ENCODE measurements around the gene TTC21A.

Gene TTC21A

GRCh38 chr3:39082666-39083313, 24.7 kb upstream of the TTC21A start:
- no peak overlapping the region for H2BK15ac ChIP-seq (replicated peaks; ENCODE audit: low read depth)
- peaks cover 1% of the 10 kb centered on the region for H3K36me3 ChIP-seq (ENCODE audit: control insufficient read depth, insufficient read depth, low read length)
- no peak for DNase-seq
- H3K4me1 ChIP-seq (ENCODE audit: control insufficient read depth, low read depth, low read length) = no peaks in the 10 kb centered on the region
- H3K79me2 ChIP-seq (ENCODE audit: control insufficient read depth, insufficient read depth, low read length) = no peaks in the 10 kb centered on the region
- H2BK120ac ChIP-seq (ENCODE audit: low read depth, low read length) = no peak overlapping the region
- H2BK5ac ChIP-seq (ENCODE audit: low read length) = no peak overlapping the region
- no peak overlapping the region for H2AK5ac ChIP-seq (ENCODE audit: low read length)
- no peak overlapping the region for H3K56ac ChIP-seq (ENCODE audit: low read length)
- H3K27me3 ChIP-seq (ENCODE audit: insufficient read depth, low read length, poor library complexity) = no peaks in the 10 kb centered on the region
- no CpG with 5 or more reads among the region's 4 CpGs for WGBS (ENCODE audit: extremely low coverage, insufficient coverage, low lambda C conversion rate)
- H3K4me2 ChIP-seq (ENCODE audit: low read length) = no peak overlapping the region
- no peak overlapping the region for H3K4me3 ChIP-seq (ENCODE audit: low read length)
- no peak overlapping the region for H3K23ac ChIP-seq (ENCODE audit: low read length)
- no peak overlapping the region for H4K8ac ChIP-seq (ENCODE audit: low read depth, low read length)
- no peak overlapping the region for H4K5ac ChIP-seq (ENCODE audit: low read length)
- H3K4ac ChIP-seq (ENCODE audit: low read depth, low read length) = no peak overlapping the region
- H3K9ac ChIP-seq (ENCODE audit: low read length) = no peak overlapping the region
- no peak overlapping the region for H3K18ac ChIP-seq (ENCODE audit: low read length)
- no peaks in the 10 kb centered on the region for H3K79me1 ChIP-seq (ENCODE audit: low read length)
- no peak overlapping the region for H3K27ac ChIP-seq (ENCODE audit: low read depth, low read length)

GRCh38 chr3:39086144-39086543, 21.3 kb upstream of the TTC21A start:
- no peak overlapping the region for H2BK120ac ChIP-seq (ENCODE audit: low read depth, low read length)
- no peak overlapping the region for H3K56ac ChIP-seq (ENCODE audit: low read length)
- no peak overlapping the region for H2BK5ac ChIP-seq (ENCODE audit: low read length)
- H3K27ac ChIP-seq (ENCODE audit: low read depth, low read length) = no peak overlapping the region
- DNase-seq = no peak
- no peak overlapping the region for H3K4me3 ChIP-seq (ENCODE audit: low read length)
- peaks cover 1% of the 10 kb centered on the region for H3K36me3 ChIP-seq (ENCODE audit: control insufficient read depth, insufficient read depth, low read length)
- H3K79me2 ChIP-seq (ENCODE audit: control insufficient read depth, insufficient read depth, low read length) = no peaks in the 10 kb centered on the region
- H3K23ac ChIP-seq (ENCODE audit: low read length) = no peak overlapping the region
- H3K4me2 ChIP-seq (ENCODE audit: low read length) = no peak overlapping the region
- H4K8ac ChIP-seq (ENCODE audit: low read depth, low read length) = no peak overlapping the region
- H4K5ac ChIP-seq (ENCODE audit: low read length) = no peak overlapping the region
- H3K9ac ChIP-seq (ENCODE audit: low read length) = no peak overlapping the region
- H3K79me1 ChIP-seq (ENCODE audit: low read length) = no peaks in the 10 kb centered on the region
- no peak overlapping the region for H3K18ac ChIP-seq (ENCODE audit: low read length)
- no peak overlapping the region for H2BK15ac ChIP-seq (replicated peaks; ENCODE audit: low read depth)
- no peaks in the 10 kb centered on the region for H3K4me1 ChIP-seq (ENCODE audit: control insufficient read depth, low read depth, low read length)
- no peaks in the 10 kb centered on the region for H3K27me3 ChIP-seq (ENCODE audit: insufficient read depth, low read length, poor library complexity)
- H2AK5ac ChIP-seq (ENCODE audit: low read length) = no peak overlapping the region
- WGBS (ENCODE audit: extremely low coverage, insufficient coverage, low lambda C conversion rate) = no CpG with 5 or more reads among the region's 4 CpGs
- H3K4ac ChIP-seq (ENCODE audit: low read depth, low read length) = no peak overlapping the region

GRCh38 chr3:39088456-39088855, 19.0 kb upstream of the TTC21A start:
- Histone ChIP-seq H2BK120ac (ENCODE audit: low read depth, low read length) (no peak overlapping the region), H2BK15ac (replicated peaks; ENCODE audit: low read depth) (no peak overlapping the region), H3K4me2 (ENCODE audit: low read length) (no peak overlapping the region), H3K23ac (ENCODE audit: low read length) (no peak overlapping the region), H3K27ac (ENCODE audit: low read depth, low read length) (no peak overlapping the region), H3K4me3 (ENCODE audit: low read length) (no peak overlapping the region), H3K27me3 (ENCODE audit: insufficient read depth, low read length, poor library complexity) (no peaks in the 10 kb centered on the region), H4K8ac (ENCODE audit: low read depth, low read length) (no peak overlapping the region), H3K79me1 (ENCODE audit: low read length) (no peaks in the 10 kb centered on the region), H2AK5ac (ENCODE audit: low read length) (no peak overlapping the region), H3K79me2 (ENCODE audit: control insufficient read depth, insufficient read depth, low read length) (no peaks in the 10 kb centered on the region), H4K5ac (ENCODE audit: low read length) (no peak overlapping the region), H3K4me1 (ENCODE audit: control insufficient read depth, low read depth, low read length) (no peaks in the 10 kb centered on the region), H3K56ac (ENCODE audit: low read length) (no peak overlapping the region), H3K18ac (ENCODE audit: low read length) (no peak overlapping the region), H2BK5ac (ENCODE audit: low read length) (no peak overlapping the region), H3K9ac (ENCODE audit: low read length) (no peak overlapping the region), H3K36me3 (ENCODE audit: control insufficient read depth, insufficient read depth, low read length) (peaks cover 1% of the 10 kb centered on the region), H3K4ac (ENCODE audit: low read depth, low read length) (no peak overlapping the region)
- no CpG with 5 or more reads among the region's 3 CpGs for WGBS (ENCODE audit: extremely low coverage, insufficient coverage, low lambda C conversion rate)
- no peak for DNase-seq

GRCh38 chr3:39088889-39089288, 18.6 kb upstream of the TTC21A start:
- Histone ChIP-seq H3K27ac (ENCODE audit: low read depth, low read length) (no peak overlapping the region), H3K9ac (ENCODE audit: low read length) (no peak overlapping the region), H3K4me3 (ENCODE audit: low read length) (no peak overlapping the region), H4K8ac (ENCODE audit: low read depth, low read length) (no peak overlapping the region), H3K23ac (ENCODE audit: low read length) (no peak overlapping the region), H3K79me2 (ENCODE audit: control insufficient read depth, insufficient read depth, low read length) (no peaks in the 10 kb centered on the region), H2BK15ac (replicated peaks; ENCODE audit: low read depth) (no peak overlapping the region), H3K56ac (ENCODE audit: low read length) (no peak overlapping the region), H2AK5ac (ENCODE audit: low read length) (no peak overlapping the region), H3K4me1 (ENCODE audit: control insufficient read depth, low read depth, low read length) (no peaks in the 10 kb centered on the region), H3K4ac (ENCODE audit: low read depth, low read length) (no peak overlapping the region), H3K27me3 (ENCODE audit: insufficient read depth, low read length, poor library complexity) (no peaks in the 10 kb centered on the region), H2BK120ac (ENCODE audit: low read depth, low read length) (no peak overlapping the region), H3K36me3 (ENCODE audit: control insufficient read depth, insufficient read depth, low read length) (peaks cover 1% of the 10 kb centered on the region), H4K5ac (ENCODE audit: low read length) (no peak overlapping the region), H3K18ac (ENCODE audit: low read length) (no peak overlapping the region), H3K4me2 (ENCODE audit: low read length) (no peak overlapping the region), H3K79me1 (ENCODE audit: low read length) (no peaks in the 10 kb centered on the region), H2BK5ac (ENCODE audit: low read length) (no peak overlapping the region)
- WGBS (ENCODE audit: extremely low coverage, insufficient coverage, low lambda C conversion rate) = no CpG with 5 or more reads among the region's 3 CpGs
- DNase-seq = no peak

- Histone ChIP-seq H3K56ac (ENCODE audit: low read length) (no peak overlapping the region), H2BK15ac (replicated peaks; ENCODE audit: low read depth) (no peak overlapping the region), H3K4me1 (ENCODE audit: control insufficient read depth, low read depth, low read length) (no peaks in the 10 kb centered on the region), H3K27me3 (ENCODE audit: insufficient read depth, low read length, poor library complexity) (no peaks in the 10 kb centered on the region), H3K36me3 (ENCODE audit: control insufficient read depth, insufficient read depth, low read length) (peaks cover 1% of the 10 kb centered on the region), H3K18ac (ENCODE audit: low read length) (no peak overlapping the region), H3K79me2 (ENCODE audit: control insufficient read depth, insufficient read depth, low read length) (no peaks in the 10 kb centered on the region), H2BK5ac (ENCODE audit: low read length) (no peak overlapping the region), H3K79me1 (ENCODE audit: low read length) (no peaks in the 10 kb centered on the region), H3K4me3 (ENCODE audit: low read length) (no peak overlapping the region), H3K9ac (ENCODE audit: low read length) (no peak overlapping the region), H2BK120ac (ENCODE audit: low read depth, low read length) (no peak overlapping the region), H3K4me2 (ENCODE audit: low read length) (no peak overlapping the region), H4K5ac (ENCODE audit: low read length) (no peak overlapping the region), H3K27ac (ENCODE audit: low read depth, low read length) (no peak overlapping the region), H3K4ac (ENCODE audit: low read depth, low read length) (no peak overlapping the region), H4K8ac (ENCODE audit: low read depth, low read length) (no peak overlapping the region), H3K23ac (ENCODE audit: low read length) (no peak overlapping the region), H2AK5ac (ENCODE audit: low read length) (no peak overlapping the region)
- WGBS (ENCODE audit: extremely low coverage, insufficient coverage, low lambda C conversion rate) = no CpG with 5 or more reads among the region's 2 CpGs
- no peak for DNase-seq
Measured at GRCh38 chr3:39090922-39091321, 16.6 kb upstream of the TTC21A start.
